Fibroblast of skin of left biceps (primary cell): ENCODE measurements around the gene PPP1R3E.

Source experiments
- DNase-seq, 2 experiments: peaks; one replicate each; pipeline ENCODE4 v3.0.0-alpha.2; 2013; ENCODE audit warnings: low read depth in 2 of 2

PPP1R3E gene

DNA sequence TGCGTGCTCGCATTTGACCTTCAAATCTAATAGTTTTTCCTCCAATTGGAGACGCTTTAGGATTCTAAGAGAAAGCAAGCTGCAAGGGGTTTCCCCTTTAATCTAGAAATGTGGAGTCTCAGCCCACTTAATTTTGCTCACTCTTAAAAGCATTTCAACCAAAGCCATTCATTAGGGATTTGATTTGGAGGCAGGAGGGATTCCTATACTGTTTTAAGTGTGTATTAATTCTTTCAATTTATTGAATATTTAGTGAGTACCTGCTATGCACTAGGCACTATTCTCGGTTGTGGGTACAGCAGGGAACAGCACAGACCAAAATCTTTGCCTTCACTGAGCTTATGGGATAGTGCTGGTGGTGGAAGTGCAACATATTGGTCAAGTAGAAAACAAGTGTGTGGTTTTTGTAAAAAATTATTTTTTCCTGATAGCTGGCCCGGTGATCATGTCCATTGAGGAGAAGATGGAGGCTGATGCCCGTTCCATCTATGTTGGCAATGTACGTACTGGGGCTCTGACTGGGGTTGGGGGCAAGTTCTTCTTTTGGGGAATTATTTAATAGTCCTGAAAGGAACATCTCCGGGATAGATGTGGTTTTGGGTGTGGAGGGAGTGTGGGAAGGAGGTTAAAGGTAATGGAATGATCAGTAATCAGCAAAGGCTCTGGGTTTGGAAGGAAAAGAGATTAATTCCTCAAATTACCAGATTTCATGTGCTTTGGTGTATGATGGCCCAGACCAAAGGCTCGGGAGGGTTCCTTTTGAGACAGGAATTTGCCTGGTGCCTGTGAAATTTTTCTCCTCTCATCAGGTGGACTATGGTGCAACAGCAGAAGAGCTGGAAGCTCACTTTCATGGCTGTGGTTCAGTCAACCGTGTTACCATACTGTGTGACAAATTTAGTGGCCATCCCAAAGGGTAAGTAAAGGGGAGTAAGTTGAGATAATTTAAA is 20.2 kb upstream of the PPP1R3E start:
- no peak for DNase-seq

- DNase-seq: no peak
These were observed 19.2 kb upstream of the PPP1R3E start for GRCh38 chr14:23321572-23322547.

DNA sequence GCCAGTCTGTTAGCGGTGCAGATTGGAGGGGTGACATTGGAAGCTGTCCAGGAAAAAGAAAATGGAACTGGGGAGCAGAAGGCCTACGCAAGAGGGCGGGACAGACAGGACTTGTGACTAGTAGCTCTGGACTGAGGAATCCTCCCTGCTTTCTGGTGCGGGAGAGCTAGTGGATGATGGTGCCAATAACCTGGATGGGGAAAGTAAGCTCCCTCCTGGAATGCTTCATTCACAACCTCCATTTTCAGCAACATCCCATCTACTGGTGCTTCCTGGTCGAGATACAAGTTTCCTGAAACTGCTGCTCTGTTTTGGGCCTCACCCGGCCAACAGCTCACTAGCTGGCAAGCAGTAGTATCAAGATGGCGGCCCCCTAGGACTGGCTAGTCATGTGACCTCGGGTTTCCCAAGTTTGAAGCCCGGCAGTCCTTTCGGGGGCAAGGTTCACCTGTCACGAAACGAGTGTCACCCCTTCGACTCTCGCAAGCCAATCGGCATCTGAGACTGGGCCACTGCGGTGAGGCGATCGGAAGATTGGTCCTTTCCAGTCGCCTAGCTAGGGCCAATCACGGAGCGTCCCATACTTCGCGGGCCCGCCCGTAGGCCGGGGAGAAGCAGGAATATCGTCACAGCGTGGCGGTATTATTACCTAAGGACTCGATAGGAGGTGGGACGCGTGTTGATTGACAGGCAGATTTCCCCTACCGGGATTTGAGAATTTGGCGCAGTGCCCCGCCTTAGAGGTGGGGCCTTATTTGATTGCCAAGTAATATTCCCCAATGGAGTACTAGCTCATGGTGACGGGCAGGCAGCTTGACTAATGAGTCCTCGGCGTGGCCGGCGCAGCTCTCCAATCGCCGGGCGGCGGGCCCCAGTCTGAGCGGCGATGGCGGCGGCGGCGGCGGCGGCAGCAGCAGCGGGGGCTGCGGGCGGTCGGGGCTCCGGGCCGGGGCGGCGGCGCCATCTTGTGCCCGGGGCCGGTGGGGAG is 18.2 kb upstream of the PPP1R3E start, which contains the start of gene PABPN1:
Gene PABPN1, plus strand, starts transcription at position 874 of the 988 bp plus-strand sequence. Its CDS starts 13 bp downstream, at position 887.
- peak; percentile 100 for DNase-seq

- DNase-seq: no peak
These were observed 17.3 kb upstream of the PPP1R3E start for GRCh38 chr14:23319746-23320583.

DNA sequence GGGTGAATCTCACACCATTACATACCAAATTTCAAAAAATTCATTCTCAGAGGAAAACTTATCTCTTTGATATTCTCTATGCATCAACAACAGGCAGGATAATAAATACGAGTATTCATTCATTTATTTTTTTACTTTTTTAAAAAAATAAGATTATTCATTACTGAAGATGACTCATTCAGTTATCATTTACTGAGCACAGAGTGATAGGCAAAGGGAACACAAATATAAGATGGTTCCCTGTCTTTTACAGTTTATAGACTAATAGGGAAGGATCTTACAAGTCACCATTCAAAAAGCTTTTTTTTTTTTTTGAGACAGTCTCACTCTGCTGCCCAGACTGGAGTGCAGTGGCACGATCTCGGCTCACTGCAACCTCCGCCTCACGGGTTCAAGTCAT is 13.6 kb upstream of the PPP1R3E start:
- no peak for DNase-seq

- no peak for DNase-seq
These were observed 7.9 kb upstream of the PPP1R3E start for GRCh38 chr14:23310546-23310945.

DNA sequence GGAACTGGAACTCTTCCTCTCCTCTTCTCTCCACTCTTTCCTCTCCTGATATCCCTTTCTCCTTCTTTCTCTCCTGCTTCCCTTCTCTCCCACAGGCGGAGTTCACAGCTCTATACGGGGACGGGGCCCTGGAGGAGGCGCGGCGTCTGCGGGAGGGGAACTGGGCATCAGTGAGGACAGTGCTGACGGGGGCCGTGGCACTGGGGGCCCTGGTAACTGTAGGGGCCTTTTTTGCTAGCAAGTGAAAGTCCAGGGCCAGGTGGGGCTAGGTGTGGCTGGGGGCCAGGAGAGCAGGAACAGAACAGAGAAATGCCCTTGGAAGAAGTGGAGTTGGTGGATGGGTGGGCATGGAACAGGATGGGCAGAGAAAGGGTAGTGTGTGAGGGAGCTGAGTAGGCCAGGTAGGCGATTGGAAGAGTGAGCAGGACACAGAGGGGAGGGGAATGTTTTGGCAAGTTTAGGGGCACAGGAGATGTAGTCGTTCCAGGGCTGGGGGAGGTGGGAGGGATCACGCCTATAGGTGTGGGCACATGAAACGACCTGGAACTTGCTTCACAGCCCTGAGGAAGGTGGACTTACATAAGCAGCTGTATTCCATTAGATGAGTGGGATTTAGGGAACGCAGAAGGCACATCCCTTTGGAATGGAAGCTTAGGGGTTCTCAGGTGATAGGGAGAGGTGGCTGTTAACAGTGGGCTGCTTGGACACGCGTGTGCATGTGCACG is 6.2 kb upstream of the PPP1R3E start:
- no peak for DNase-seq

- no peak for DNase-seq
These were observed 5.3 kb upstream of the PPP1R3E start for GRCh38 chr14:23307687-23308644.

- DNase-seq: no peak
These were observed 4.5 kb upstream of the PPP1R3E start for GRCh38 chr14:23307146-23307530.

GRCh38 chr14:23306412-23307145 is 3.9 kb upstream of the PPP1R3E start, which contains the start of gene BCL2L2:
Gene BCL2L2 (plus strand): TSS chr14:23306833. CDS start chr14:23307768, 935 bp downstream.
- peak in 1 of 2 experiments; percentile 58 for DNase-seq

GRCh38 chr14:23301969-23302289 is 730 bp downstream of the PPP1R3E start:
- DNase-seq: no peak

DNA sequence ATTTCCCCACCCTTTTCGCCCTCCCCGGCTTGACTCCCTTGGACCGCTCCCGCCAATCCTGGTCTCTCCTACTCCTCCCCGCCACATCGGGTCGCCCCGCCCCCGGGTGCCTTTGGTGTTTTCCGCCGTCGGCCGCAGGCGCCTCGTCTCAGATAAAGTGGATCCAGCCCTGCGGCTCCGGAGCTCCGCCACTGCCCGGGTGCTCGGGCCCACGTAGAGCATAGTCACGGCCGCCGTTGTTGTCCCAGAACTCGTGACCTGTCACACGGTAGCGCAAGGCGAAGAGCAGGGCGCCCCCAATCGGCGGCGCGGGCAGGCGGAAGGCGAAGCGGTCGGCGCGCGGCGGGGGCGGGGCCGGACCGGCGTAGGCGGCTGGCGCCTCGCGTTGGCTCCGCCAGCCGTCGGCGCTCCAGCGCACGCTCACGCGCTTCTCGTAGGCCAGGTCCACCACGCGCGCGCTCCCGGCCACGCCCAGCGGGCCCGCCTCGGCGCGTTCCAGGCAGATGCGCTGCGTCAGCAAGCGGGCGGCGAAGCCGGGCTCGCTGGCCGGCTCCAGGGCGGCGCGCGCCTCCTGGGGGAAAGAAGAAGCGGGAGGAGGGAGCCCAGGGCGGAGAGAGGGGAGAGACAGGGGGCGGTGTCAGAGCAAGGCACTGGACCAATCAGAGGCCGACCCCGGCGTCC is 1.2 kb downstream of the PPP1R3E start:
- DNase-seq: peak; percentile 97 to 98

- no peak for DNase-seq
These were observed 1.9 kb downstream of the PPP1R3E start for GRCh38 chr14:23300687-23301223.

- DNase-seq: no peak
These were observed 2.5 kb downstream of the PPP1R3E start for GRCh38 chr14:23299986-23300686.

GRCh38 chr14:23299211-23299957 is 3.3 kb downstream of the PPP1R3E start:
- no peak for DNase-seq
